Measurements from ENCODE around the gene TMEM145.
"Not testable (repeated sequence)": the region's sequence is repeated elsewhere in the genome, so short reads cannot be mapped to it uniquely, and the experiment has no call there.

Gene TMEM145

DNA sequence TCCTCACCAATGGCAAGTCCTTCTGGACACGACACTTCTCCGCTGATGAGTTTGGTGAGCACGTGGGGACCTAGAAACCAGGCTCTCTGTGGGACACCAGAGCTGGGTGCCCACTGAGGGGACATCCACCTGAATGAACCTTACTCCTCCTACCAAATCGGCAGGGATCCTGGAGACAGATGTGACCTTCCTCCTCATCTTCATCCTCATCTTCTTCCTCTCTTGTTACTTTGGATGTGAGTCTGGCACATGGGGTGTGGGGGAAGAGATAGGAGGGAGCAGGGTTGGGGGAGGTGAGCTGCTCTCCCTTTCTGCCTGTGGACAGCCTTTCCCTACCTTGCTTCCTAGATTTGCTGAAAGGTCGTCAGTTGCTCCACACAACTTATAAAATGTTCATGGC is 1.9 kb downstream of the TMEM145 start:
- DNase-seq (ENCODE audit: low read depth), result no peak

DNA sequence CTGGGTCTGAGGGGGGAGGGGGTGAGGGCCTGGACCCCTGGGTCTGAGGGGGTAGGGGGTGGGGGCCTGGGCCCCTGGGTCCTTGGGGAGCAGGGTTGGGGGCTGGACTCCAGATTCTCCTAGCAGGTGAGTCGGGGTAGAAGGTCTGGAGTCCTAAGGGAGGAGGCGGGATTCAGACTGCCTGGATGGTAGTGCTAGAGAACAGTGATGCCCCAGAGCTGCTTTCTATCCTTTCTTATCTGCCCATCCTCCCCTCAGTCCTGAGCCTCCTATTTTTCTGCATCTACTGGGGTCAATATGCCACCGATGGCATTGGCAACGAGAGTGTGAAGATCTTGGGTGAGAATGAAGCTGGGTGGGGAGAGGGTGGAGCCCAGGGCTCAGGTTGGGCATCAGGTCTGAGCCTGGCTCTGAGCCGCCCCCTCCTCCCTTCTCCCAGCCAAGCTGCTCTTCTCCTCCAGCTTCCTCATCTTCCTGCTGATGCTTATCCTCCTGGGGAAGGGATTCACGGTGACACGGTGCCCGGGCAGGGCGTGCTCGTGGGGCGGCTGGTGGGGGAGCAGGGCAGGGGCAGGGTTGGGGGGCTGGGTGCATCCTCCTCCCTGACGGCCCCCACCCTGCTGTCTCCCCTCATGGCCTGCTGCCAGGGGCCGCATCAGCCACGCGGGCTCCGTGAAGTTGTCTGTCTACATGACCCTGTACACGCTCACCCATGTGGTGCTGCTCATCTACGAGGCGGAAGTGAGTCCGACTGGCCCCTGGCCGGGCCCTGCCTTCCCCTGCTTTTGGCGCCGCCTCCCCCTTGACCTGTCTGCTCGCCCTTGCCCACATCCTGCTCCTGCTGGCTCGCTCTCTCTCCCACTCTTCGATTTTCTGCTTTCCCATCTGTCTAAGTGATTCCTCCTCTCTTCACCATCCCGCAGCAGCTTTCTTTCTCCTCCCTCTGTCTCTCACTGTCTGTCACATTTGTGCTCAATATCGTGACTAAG is 3.4 kb downstream of the TMEM145 start:
- DNase-seq (ENCODE audit: low read depth), result no peak

DNA sequence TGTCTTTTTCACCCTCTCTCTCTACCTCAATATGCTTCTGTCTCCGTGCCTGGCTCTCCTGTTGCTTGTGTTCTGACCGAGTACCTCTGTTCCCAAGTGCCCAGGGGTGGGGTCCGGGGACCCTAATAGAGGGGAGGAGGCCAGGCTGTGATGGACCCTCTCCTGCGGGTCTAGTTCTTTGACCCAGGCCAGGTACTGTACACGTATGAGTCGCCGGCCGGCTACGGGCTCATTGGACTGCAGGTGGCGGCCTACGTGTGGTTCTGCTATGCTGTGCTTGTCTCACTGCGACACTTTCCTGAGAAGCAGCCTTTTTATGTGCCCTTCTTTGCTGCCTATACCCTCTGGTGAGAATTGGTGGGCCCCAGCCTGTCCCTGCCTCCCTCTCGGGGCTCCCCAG is 4.4 kb downstream of the TMEM145 start:
- DNase-seq (ENCODE audit: low read depth), result no peak

DNA sequence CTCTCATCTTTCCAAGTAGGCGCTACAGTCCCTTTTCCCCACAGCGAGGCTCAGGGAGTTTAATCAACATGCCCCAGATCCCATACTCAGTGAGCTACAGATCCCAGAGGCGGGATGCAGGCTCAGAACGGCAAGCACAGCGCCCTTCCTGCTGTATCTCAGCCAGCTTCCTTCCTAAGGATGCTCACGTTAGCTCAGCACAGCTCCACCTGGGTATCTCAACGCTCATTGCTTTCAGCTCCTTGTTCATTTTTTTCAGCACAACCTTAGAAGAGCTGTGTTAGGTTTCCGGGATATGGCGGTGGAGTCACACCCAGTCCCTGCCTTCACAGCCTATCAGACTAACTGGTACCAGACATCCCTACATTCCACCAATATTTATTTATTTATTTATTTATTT is 9.2 kb downstream of the TMEM145 start:
- no peak for DNase-seq (ENCODE audit: low read depth)

DNA sequence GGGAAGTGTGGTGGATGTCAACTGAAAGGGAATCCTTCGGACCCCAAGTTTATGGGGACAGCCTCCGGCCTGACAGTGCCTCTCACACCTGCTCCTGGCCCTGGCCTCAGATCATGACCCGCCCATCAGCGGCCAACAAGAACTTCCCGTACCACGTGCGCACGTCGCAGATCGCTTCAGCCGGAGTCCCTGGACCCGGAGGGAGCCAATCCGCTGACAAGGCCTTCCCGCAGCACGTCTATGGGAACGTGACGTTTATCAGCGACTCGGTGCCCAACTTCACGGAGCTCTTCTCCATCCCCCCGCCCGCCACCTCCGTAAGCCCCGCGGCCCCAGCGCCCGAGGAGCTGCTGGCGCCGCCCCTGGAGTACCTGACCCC is 10.4 kb downstream of the TMEM145 start:
- no peak for DNase-seq (ENCODE audit: low read depth)

DNA sequence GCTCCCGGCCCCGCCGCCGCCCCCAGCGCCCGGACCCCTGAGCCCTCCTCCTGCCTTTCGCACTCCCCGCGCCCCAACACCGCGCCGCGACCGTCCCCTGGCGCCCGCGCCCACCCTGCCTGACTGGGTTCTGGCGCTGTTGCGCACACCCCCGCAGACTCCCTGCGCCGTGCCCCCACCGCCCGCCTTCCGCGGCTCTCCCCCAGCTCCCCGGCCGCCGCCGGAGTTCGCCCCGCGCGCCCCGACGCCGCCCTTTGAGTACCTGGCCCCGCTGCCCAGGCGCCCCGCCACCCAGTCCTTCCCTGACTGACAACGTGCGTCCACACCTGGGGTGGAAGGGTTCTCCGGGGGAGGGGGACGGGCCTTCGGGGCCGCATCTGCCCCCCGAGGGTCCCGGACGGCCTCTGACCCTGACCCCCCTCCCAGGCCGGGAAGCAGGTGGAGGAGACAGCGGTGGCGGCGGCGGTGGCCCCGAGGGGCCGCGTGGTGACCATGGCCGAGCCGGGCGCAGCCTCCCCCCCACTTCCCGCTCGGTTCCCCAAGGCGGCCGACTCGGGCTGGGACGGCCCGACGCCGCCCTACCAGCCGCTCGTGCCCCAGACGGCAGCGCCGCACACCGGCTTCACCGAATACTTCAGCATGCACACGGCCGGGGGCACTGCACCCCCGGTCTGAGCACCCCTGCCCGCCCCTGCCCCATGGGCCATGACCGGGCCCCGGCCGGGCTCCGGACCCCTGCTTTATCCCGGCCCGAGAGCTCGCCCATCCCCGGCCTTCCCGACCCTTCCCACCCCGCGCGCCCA is 10.9 kb downstream of the TMEM145 start:
- no peak for DNase-seq (ENCODE audit: low read depth)

DNA sequence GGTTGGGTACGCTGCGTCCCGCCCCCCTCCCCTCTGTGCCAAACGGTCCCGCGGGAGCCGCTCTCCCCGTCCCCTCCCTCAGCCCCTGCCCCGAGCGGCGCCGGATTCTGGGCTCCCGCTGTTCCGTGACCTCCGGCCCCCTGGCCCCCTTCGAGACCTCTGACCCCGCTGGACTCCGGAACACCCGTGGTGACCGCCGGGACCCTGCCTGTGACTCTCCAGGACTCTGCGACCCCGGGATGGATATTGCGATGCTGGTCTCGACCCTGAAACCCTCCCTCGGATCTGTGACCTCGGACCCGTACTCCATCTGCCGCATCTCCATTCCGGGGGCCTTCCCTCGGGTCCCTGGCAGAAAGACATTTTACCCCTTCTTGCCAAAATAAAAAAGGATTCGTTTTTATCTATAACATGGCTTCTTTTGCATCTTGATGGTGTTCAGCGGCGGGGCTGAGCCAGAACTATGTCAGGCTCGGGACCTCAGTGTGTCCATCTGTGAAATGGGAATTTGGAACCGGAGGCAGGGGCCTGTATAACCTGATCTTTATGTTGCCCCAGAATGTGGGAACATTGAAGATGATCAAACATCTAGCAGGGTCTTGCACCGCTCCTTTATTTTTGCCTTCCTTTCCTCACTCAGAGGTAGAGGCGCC is 11.7 kb downstream of the TMEM145 start:
- DNase-seq (ENCODE audit: low read depth), result no peak

DNA sequence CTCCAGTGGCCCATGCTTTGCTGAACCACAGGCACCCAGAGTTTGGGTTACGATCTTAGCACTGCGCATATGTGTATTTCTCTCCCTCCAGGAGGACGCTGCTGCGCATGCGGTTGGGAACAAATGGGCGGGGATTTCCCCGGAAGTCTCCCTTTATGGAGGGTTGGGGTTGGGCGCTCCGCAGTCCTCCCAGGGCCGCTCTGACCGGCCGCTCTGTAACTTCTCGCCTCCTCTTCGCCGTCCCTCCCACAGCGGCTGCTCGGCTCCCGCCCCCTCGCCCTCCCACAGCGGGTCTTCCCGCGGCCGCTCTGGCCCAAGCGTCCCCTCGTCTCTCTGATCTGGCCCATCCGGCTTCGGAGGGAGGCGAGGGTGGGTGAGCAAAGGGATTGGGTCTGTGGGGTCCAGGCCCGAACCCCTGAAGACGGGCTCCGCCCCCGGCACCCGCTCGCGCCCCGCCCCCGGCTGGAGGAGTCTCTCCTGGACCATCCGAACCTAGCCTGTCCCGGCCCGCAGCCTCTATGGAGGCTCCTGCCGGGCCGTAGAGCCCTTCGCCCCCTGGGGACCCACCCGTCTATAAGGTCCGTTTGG is 12.3 kb downstream of the TMEM145 start, which contains the start of gene MEGF8:
Gene MEGF8 (plus strand): TSS at position 328 of the 588 bp plus-strand sequence. CDS start 609 bp downstream, outside the sequence.
- DNase-seq (ENCODE audit: low read depth), result peak; percentile 97

DNA sequence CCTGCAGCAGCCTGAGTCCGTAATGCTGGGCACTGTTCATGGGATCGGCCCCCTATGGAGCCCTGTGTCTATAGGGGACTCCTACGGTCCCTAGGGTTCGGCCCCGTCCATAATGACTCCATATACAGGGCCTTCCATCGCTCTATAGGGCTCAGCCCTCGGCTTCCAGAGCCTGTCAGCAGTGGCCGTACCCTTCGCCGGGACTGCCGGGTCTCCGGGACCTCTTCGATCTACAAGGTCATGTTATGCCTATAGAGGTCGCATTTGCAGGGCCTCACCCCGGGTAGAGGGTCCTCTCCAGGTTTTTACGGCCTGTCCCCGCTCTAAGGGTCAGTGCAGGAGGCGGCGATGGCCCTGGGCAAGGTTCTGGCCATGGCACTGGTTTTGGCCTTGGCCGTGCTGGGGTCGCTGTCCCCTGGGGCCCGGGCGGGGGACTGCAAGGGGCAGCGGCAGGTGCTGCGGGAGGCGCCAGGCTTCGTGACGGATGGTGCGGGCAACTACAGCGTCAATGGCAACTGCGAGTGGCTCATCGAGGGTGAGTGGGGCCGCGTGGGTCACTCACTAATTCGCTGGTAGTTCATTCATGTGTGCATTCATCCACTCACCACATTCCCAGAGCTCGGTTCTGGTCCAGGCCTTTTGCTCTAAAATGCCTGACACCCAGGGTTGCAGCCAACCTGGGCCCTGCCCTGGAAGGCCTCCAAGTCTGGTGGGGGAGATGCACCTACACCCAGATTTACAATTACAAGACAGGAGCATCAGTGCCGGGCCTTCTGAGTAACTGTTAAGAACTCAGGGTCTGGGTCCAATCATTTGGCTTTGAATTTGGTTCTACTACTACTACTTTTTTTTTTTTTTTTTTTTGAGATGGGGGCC is 13.0 kb downstream of the TMEM145 start:
- DNase-seq (ENCODE audit: low read depth), result no peak

DNA sequence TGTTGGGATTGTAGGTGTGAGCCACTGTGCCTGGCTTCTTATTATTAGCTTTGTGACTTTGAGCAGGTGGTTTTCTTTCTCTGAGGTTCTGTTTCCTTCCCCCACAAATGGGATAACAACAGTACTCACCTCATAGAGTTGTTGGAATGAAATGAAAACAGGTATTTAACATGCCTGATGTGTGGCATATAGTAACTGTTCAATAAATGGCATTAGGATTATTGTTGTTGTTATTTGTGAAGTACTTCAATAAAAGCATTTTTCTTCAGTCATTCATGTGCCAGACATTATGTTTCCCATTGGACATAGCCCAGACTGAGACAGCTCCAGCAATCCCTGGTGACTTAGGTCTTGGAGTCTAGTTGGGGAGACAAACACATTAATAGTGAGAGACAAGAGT is 13.9 kb downstream of the TMEM145 start:
- DNase-seq (ENCODE audit: low read depth), result no peak

DNA sequence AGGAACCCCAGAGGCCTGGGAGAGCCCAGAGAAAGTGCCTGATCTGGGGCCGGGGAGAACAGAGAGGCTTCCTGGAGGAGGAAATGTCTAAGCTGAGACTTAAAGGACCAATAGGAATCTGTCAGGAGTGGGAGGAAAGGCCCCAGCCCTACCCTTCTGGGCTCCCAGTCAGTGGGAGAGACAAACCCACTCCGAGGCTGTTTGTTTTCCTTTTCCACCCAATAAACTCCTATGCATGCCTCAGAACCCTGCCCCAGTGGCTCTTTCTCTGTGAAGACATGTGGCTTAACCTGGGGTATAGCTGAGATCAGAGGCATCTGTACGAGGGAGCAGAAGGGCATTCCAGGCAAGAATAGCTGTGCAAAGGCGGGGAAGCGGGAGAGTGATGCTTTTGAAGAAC is 14.3 kb downstream of the TMEM145 start:
- no peak for DNase-seq (ENCODE audit: low read depth)

DNA sequence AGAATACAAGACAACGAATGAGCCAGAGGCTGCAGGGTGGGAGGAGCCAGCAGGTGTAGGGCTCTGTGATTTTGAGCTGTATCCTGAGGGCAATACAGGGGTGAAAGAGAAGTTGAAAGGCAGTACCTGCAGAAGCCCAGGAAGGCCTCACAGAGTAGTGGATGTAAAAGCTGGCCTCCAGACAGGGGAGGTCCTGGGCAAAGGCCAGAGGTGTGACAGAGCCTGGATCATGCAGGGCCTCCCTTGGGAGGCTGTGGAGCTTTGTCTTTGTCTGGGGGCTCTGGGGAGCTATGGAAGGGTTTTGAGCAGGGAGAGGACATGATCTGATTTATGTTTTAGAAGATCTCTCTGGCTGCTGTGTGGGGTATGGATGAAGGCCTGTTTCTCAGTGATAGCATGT is 15.0 kb downstream of the TMEM145 start:
- no peak for DNase-seq (ENCODE audit: low read depth)

DNA sequence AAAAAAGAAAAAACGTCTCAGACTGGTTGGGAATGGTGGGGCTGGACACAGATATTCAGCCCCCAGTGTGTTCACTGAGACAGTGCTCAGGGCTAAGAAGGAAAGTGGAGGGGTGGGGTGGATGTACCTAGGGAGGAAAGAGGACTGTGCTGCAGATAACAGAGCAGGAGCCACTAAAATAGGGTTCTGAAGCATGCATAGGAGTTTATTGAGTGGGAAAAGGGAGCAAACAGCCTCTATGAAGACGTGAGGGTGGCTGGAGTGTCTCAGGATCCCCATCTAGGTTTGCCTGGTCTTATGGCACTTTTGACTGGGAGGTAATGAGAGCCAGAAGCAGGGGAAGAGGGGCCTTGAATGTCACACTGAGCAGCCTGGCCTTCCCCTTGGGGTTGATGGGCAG is 15.7 kb downstream of the TMEM145 start:
- DNase-seq (ENCODE audit: low read depth), result no peak

DNA sequence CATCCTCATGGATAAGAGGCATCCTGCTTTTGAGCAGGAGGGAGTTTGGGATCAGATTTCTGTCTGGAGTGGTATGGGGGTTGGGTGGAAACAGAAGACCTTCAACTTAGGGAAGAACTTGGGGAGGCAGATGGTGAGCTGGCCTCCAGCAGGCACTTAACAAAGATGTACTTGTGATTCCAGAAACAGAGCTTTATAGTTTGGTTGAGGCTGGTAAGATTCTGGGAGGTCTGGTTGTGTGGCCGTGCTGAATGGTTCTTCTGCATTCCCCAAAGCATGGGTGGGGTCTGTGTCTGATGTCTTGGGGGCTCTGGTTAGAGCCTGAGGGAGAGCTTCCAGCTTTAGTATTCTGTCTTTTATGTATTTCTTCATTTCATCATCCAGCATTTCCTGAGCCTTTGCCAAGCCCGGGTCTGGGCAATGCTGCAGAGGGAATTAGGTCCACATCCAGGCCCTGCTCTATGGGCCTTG is 17.2 kb downstream of the TMEM145 start:
- no peak for DNase-seq (ENCODE audit: low read depth)

DNA sequence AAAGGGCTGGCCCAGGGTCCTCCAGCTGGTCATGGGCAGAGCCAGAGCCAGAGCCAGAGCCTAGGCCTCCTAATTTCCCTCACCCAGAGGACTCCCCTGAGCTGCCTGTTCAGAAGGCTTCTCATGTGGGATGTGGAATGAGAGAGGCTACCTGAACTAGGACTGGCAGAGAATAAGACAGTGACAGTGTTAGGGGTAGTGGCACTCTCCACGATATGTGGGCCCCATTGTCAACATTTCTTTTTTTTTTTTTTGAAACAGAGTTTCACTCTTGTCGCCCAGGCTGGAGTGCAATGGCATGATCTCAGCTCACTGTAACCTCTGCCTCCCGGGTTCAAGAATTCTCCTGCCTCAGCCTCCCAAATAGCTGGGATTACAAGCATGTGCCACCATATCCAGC is 18.2 kb downstream of the TMEM145 start:
- DNase-seq (ENCODE audit: low read depth), result not testable (repeated sequence)

DNA sequence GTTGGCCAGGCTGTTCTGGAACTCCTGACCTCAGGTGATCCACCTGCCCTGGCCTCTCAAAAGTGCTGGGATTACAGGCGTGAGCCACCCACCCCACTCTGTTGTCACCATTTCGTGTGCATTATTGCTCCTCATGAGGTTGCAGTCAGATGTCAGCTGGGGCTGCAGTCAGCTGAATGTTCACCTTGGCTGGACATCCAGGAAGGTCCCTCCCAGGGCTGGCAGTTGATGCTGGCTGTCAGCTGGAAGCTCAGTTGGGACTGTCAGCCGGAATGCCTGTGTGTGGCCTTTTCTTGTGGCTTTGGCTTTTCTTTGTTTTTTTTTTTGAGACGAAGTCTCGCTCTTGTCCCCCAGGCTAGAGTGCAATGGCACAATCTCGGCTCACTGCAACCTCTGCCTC is 18.9 kb downstream of the TMEM145 start:
- no peak for DNase-seq (ENCODE audit: low read depth)

DNA sequence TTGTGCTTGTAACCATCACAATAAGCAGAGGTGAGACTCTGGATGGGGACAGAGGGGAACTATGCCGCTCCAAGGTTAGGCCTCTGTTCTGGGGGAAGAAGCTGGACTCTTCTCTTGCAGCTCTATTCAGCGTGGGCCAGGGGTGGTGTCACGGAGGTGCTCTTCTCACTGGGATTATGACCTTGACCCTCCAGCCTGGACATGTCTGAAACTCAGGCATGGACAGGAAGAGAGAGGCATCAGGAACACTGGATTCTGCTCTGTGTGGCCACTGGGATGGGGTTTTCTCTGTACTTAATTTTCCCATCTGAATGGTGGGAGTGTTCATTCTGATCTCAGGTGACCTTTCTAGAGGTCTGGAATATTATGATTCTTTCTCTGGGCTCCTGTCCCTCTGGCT is 19.9 kb downstream of the TMEM145 start:
- DNase-seq (ENCODE audit: low read depth), result no peak

DNA sequence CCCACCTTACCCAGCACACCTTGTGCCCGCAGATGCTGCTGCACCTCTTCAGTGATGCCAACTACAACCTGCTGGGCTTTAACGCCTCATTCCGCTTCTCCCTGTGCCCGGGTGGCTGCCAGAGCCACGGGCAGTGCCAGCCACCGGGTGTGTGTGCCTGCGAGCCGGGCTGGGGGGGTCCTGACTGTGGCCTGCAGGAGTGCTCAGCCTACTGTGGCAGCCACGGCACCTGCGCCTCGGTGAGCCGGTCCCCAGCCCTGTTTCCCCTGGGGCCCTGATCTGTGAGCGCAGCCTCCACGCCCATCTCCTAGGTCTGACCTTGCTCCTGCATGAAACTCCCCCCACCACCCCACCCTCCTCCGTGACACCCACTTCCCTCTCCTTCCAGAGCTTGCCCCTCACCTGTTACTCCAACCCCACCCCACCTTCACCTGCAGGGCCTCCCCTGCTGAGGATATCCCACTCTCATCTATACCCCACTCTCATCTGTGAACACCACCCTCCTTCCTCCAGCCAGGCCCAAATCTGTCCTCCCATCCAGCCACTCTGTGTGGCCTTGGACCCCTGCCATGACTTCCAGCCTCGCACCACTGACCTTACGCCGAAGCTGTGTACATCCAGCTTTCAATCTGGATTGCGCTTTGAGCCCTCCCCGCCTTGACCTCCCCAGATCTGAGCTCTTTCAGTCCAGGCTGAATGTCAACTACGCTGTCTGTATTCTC is 21.0 kb downstream of the TMEM145 start:
- no peak for DNase-seq (ENCODE audit: low read depth)

DNA sequence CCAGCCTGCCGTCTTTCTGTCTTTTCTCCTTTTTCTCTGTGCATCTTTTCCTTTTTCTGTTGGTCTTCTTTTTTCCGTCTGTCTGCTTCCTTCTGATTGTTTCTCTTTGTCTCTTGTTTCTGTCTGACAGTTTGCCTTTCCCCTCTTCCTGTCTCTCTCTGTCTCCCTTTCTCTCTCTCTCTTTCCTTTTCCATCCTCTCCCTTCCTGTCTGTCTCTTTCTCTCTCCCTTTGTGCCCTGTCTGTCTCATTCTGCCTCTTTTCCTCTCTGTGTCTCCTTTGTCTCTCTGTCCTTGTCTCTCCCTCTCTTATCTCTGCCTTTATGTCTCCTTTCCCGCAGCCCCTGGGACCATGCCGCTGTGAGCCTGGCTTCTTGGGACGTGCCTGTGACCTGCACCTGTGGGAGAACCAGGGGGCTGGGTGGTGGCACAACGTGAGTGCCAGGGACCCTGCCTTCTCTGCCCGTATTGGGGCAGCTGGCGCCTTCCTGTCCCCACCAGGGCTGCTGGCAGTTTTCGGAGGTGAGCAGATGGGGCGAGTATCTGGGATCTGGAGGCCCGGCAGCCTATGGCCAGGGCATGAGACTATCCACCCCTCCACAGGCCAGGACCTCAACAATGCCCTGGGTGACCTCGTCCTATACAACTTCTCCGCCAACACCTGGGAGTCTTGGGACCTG is 21.7 kb downstream of the TMEM145 start:
- DNase-seq (ENCODE audit: low read depth), result no peak

Data from stimulated activated CD8-positive, alpha-beta memory T cell treated with anti-CD3 and anti-CD28 coated beads, Interleukin-4, amount 100 ng/mL, for 24 hours (primary cell).